Glutamatergic neuron (in vitro differentiated cells): ENCODE measurements around the gene FZD7. TPM values are rescaled to one million over a fixed set of nuclear protein-coding genes. Genes with fewer than 3 reads are reported as not detected.

Experiments
- DNase-seq: peaks from one replicate; pipeline ENCODE4 v3.0.0; 2022
- H3K27ac Mint-ChIP-seq: one replicate; pipeline ENCODE4 v1.8.0; 2020; ENCODE audit warnings: mild to moderate bottlenecking, mixed read lengths, inconsistent platforms; ENCODE audit not compliant: unreplicated experiment
- H3K27me3 Mint-ChIP-seq: one replicate; pipeline ENCODE4 v1.8.0; 2020; ENCODE audit warnings: mild to moderate bottlenecking, moderate library complexity, mixed read lengths, inconsistent platforms; ENCODE audit not compliant: unreplicated experiment
- H3K36me3 Mint-ChIP-seq: one replicate; pipeline ENCODE4 v1.8.0; 2020; ENCODE audit warnings: mild to moderate bottlenecking, mixed read lengths, inconsistent platforms; ENCODE audit not compliant: unreplicated experiment
- H3K4me1 Mint-ChIP-seq: one replicate; pipeline ENCODE4 v1.8.0; 2020; ENCODE audit warnings: mild to moderate bottlenecking, low read depth, mixed read lengths, inconsistent platforms; ENCODE audit not compliant: unreplicated experiment
- H3K4me3 Mint-ChIP-seq: one replicate; pipeline ENCODE4 v1.8.0; 2020; ENCODE audit warnings: mild to moderate bottlenecking, mixed read lengths, inconsistent platforms; ENCODE audit not compliant: unreplicated experiment
- H3K9me3 Mint-ChIP-seq: one replicate; pipeline ENCODE4 v1.8.0; 2020; ENCODE audit warnings: mild to moderate bottlenecking, moderate library complexity, mixed read lengths, inconsistent platforms; ENCODE audit not compliant: unreplicated experiment
- total RNA-seq: library from RNA; stranded (reverse); fragmentation: NEBNext Ultra II Directional; extraction: Animal tissue kit (Norgen Biotek cat#: 25700); gene quantifications from one replicate; pipeline ENCODE4 v1.2.1, GENCODE V29; 2021; ENCODE audit not compliant: unreplicated experiment
- TF ChIP-seq, protein P1 (sequence below): fragments of 200-600 bp; sonication (generic); IDR thresholded peaks from one replicate; pipeline ENCODE4 v1.5.0; 2021; ENCODE audit not compliant: partially characterized antibody, unreplicated experiment

FZD7 gene
- total RNA-seq, 1 donor from 2014 or later: 19.0 TPM

DNA sequence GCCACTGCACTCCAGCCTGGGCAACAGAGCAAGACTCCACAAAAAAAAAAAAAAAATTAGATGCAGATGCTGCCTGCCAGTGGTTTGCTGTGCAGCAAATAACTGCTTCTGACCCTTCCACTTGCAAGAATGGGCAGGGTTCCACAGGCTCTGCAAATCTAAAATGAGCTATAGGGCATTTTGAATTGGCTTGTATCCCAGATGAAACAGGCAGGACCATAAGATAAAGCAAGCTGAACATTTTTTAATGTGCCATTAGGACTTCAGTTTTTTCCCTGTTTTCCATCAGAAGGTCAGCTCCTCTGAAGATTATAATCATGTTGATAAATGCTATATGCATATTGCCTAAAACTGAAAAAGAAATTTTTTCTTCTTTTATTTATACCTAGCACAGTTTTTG is 15.7 kb upstream of the FZD7 start:
- H3K27ac Mint-ChIP-seq: no peak overlapping the region
- H3K4me1 Mint-ChIP-seq: peaks cover 26% of the 10 kb centered on the region
- DNase-seq: no peak
- no peaks in the 10 kb centered on the region for H3K27me3 Mint-ChIP-seq
- TF ChIP-seq, protein P1, sequence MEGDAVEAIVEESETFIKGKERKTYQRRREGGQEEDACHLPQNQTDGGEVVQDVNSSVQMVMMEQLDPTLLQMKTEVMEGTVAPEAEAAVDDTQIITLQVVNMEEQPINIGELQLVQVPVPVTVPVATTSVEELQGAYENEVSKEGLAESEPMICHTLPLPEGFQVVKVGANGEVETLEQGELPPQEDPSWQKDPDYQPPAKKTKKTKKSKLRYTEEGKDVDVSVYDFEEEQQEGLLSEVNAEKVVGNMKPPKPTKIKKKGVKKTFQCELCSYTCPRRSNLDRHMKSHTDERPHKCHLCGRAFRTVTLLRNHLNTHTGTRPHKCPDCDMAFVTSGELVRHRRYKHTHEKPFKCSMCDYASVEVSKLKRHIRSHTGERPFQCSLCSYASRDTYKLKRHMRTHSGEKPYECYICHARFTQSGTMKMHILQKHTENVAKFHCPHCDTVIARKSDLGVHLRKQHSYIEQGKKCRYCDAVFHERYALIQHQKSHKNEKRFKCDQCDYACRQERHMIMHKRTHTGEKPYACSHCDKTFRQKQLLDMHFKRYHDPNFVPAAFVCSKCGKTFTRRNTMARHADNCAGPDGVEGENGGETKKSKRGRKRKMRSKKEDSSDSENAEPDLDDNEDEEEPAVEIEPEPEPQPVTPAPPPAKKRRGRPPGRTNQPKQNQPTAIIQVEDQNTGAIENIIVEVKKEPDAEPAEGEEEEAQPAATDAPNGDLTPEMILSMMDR: no peak
- H3K36me3 Mint-ChIP-seq: no peaks in the 10 kb centered on the region
- H3K9me3 Mint-ChIP-seq: no peaks in the 10 kb centered on the region
- H3K4me3 Mint-ChIP-seq: no peak overlapping the region

DNA sequence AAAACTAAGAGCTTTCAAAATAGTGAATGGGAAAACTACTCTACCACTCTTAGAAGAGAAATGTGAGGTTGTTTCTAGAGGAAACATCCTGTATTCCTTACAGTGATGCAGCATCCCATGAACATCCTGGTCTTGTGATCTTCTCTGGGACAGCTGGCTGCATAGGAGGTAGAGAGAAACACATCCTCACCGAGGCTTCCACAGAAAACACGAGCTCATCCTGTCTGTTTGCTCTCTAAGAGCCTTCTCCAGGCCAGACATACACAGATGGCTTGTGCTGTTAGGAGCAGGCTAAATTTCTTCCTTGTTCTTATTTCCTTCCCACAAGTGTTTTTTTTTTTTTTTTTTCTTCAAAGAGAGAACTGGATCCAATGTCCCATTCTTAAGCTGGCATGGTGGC is 14.7 kb upstream of the FZD7 start:
- TF ChIP-seq, protein P1: no peak
- peaks cover 28% of the 10 kb centered on the region for H3K4me1 Mint-ChIP-seq
- H3K27ac Mint-ChIP-seq: no peak overlapping the region
- H3K36me3 Mint-ChIP-seq: no peaks in the 10 kb centered on the region
- no peak overlapping the region for H3K4me3 Mint-ChIP-seq
- H3K9me3 Mint-ChIP-seq: no peaks in the 10 kb centered on the region
- DNase-seq: no peak
- no peaks in the 10 kb centered on the region for H3K27me3 Mint-ChIP-seq

DNA sequence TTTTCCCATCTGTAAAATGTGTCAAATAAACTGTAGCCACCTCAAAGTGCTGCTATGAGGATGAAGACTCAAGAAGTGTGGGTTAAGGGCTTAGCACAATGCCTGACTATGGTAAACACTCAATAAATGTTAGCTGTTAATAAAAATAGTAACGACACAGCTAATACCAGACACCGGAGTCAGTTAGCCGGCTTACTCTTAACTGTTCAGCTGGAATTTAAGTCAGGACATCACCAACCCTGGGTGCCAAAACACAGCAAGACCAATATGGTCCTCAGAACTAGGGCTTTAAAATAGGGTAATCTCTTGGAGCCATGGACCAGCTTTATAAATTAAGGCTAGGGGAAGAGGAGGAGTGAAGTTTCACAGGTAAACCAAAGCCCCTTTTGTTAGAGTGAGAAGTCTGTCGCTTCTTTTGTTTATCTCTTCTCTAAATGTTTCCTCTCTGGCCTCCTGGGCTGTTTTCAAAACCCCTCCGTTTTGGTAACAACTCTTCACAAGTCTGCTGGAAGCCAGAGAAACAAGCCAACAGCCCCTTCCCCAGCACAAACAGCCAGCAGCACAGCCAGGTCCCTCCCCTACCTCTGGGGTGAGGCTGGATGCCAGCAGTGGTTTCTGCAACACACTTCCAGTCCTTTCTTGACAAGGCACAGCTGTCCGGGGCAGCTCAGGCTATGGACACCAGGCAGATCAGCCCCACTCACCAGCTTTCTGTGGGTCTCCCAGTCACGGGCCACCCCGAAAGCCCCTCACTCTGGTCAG is 13.8 kb upstream of the FZD7 start:
- no peaks in the 10 kb centered on the region for H3K9me3 Mint-ChIP-seq
- TF ChIP-seq, protein P1: no peak
- peaks cover 19% of the 10 kb centered on the region for H3K4me1 Mint-ChIP-seq
- DNase-seq: no peak
- no peak overlapping the region for H3K27ac Mint-ChIP-seq
- no peak overlapping the region for H3K4me3 Mint-ChIP-seq
- no peaks in the 10 kb centered on the region for H3K27me3 Mint-ChIP-seq
- no peaks in the 10 kb centered on the region for H3K36me3 Mint-ChIP-seq

DNA sequence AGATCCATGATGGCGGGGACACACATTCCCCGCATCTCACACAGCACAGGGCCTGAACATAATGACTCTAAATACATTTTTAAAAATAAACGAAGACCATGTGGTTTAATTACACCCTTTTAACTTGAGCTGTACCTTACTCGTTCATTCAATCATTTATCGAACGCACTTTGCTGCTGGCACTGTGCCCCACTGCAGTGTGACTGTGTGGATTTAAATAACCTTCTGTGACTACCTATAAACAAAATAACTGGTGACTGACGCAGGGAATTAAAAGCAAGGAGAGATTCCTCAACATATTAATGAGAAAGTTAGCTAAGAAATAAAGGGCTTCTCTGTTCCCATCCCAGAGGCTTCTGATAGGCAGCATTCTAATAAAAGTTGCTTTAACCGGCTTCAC is 10.9 kb upstream of the FZD7 start:
- Mint-ChIP-seq H3K27ac (no peak overlapping the region), H3K36me3 (no peaks in the 10 kb centered on the region), H3K9me3 (no peaks in the 10 kb centered on the region), H3K4me1 (peaks cover 11% of the 10 kb centered on the region), H3K4me3 (no peak overlapping the region), H3K27me3 (peaks cover 2% of the 10 kb centered on the region)
- no peak for DNase-seq
- TF ChIP-seq, protein P1: no peak

DNA sequence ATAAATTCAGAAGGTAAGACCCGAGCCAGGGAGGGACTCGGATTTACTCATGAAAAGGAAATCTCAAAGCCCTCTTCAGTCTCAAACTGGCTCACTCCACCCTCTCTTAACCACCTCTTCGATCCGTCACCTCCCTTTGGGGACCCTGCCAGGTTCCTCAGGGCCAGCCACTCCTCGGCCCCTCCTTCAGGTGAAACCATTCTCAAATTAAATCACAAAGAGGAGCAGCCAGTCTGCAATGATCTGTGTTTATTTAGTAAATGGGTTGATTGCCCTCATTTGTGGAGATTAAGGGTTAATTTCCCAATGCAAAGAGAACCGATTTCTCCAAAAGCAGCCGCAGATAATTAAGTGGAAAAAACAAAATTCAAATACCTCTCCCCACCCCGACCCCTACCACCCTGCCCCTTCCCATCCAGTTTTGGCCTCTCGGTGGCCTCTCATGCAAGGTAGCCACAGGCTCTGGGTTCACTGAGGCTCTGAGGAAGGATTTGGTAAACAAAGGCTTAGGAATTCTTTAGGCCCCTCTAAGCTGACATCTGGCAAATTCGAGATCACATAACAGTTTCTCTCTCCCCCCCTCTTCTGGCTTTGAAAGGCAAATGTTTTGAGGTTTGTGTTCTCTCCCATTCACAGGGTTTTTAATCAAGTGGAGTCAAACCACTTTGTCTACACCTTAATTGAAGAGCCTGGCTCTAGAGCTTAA is 10.3 kb upstream of the FZD7 start:
- Mint-ChIP-seq H3K36me3 (no peaks in the 10 kb centered on the region), H3K27ac (no peak overlapping the region), H3K9me3 (no peaks in the 10 kb centered on the region), H3K27me3 (peaks cover 2% of the 10 kb centered on the region), H3K4me1 (peaks cover 11% of the 10 kb centered on the region), H3K4me3 (peak overlapping the region; percentile 20)
- DNase-seq: no peak
- TF ChIP-seq, protein P1: no peak
